Stimulated activated CD8-positive, alpha-beta memory T cell treated with anti-CD3 and anti-CD28 coated beads, Interleukin-7, amount 100 ng/mL, for 24 hours (primary cell): ENCODE measurements around the gene IL17C.

ENCODE experiments used
- DNase-seq: peaks from one replicate; pipeline ENCODE4 v3.0.0-alpha.2; 2020; ENCODE audit warnings: low read depth

Gene IL17C

GRCh38 chr16:88610080-88610479 is 28.3 kb upstream of the IL17C start:
- no peak for DNase-seq

- DNase-seq = no peak
Measured at GRCh38 chr16:88610909-88611812, 27.2 kb upstream of the IL17C start.

- no peak for DNase-seq
Measured at GRCh38 chr16:88613293-88613692, 25.1 kb upstream of the IL17C start.

DNA sequence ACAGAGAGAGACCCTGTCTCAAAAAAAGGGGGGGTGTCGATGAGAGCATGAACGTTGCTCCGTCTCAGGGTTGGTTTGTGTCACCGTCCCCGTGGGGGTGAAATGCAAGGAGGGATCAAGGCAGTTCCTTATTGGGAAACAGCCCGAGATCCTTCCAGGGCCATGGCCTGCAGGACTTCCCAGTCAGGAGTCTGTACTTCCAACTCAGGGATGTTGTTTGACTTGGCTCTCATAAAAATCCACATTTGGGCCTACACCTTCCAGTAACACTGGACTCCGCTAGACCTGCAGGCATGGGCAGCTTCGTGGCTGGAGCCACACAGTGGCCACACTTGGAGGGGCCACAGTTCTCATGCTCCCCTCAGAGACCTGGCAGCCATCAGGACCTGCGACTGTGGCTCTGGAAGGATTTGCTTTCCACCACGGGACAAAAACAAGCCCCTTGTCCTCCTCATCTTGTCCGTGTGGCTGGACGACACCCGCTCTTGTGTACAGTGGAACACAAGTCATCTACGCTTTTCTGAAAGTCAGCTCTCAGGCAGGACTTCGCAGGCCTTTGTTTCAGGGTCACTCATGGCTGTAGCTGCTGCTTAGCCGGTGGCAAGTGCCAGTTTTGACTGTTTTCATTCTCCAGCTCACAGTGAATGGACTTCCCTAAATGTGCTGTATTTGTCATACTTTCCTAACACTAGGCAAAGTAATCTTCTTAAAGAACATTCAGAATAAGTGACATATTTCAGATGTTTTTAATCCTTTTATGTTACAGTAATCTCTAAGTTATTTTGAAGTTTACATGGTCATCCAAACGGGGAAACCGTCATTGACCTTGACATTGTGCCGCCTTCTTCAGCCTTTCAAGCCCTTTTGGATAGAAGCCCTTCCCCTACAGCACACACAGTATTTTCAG is 24.2 kb upstream of the IL17C start:
- DNase-seq = no peak

- no peak for DNase-seq
Measured at GRCh38 chr16:88614818-88615580, 23.4 kb upstream of the IL17C start.

- DNase-seq = no peak
Measured at GRCh38 chr16:88616320-88616719, 22.1 kb upstream of the IL17C start.

GRCh38 chr16:88616736-88617135 is 21.6 kb upstream of the IL17C start:
- no peak for DNase-seq

- DNase-seq = no peak
Measured at GRCh38 chr16:88617268-88618031, 20.9 kb upstream of the IL17C start.

DNA sequence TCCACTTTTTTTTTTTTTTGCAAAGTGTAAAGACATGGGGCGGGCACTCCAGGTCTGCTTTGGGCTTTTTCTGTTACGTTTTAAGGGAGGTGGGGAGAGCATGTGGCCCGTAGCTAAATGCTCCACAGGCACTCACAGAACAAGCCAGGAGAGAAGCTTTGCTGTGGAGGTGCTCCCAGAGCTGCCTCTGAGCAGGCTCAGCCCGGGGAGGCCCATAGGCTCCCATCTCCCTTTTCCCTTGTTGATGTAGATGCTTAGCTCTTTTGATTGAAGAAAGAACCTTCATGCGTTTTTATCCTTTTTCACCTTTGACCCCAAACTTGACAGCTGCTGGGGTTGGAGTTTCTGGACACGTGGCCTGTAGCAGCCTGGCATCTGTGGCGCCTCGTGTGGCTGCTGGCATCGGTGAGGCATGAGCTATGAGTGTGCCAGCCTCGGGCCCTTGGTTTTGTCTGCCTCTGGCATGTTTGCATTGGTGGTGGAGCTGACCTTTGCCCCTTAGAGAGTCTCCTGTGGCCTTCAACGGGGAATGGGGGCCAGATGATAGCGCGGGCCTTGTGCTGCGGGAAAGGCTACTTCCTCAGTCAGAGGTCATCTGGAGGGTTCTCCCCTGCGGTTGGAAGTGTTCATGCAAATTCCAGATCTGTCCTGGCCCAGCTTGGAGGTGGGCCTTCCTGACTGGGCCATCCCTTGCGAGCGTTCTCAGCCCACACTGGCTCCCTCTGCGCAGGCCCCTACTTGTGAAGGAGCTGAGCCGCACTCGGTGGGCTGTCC is 20.0 kb upstream of the IL17C start:
- DNase-seq = no peak

- DNase-seq = no peak
Measured at GRCh38 chr16:88618956-88619667, 19.3 kb upstream of the IL17C start.

GRCh38 chr16:88619859-88620815 is 18.2 kb upstream of the IL17C start:
- no peak for DNase-seq

- no peak for DNase-seq
Measured at GRCh38 chr16:88622125-88622524, 16.2 kb upstream of the IL17C start.

DNA sequence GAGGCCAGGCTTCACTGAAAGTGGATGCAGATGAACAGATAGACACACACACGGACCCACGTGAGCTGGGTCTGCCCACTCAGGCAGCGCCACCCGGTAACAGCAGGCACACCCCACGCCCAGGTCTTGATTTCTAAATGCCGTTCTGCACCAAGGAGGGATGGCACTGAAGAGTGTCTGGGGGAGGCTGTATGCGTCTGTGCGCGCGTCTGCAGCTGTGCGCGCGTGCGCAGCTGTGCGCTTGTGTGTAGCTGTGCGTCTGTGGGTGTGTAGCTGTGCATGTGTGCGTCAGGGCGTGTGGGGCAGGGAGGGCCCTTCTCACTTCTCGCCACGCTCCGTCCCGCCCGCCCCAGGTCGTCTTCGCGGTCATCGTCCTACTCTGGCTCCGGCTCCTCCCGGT is 15.5 kb upstream of the IL17C start:
- DNase-seq = no peak

DNA sequence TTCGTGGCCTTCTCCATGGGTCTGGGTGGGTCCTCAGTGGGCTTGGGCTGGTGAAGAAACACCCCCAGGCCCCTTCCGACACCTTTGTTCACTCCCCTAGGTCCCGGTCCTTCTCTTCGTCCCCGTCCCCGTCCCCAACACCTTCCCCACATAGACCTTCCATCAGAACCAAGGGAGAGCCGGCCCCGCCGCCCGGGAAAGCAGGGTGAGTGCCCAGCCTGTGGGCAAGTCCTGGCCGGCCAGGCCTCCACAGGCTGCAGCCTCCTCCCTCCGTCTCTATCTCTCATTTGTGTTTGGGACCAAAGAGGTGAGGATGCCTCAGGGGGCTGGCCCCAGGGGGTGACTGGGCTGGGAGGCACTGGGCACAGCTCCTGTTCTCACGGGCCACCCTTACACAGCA is 14.5 kb upstream of the IL17C start:
- no peak for DNase-seq

DNA sequence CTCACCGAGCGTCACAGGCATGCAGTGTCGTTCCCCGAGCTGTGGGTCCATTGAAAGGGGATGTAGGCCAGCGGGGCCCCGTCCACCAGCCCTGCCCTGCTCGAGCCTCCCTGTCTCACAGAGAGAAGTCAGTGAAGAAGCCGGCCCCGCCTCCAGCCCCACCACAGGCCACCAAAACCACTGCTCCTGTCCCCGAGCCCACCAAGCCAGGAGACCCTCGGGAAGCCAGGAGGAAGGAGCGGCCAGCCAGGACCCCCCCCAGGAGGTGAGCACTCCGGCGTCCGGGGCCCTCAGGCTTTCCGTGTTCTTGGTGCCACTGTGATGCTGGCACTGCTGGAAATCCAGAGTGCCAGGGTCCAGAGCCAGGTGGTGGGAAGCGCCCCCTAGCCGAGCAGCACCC is 13.9 kb upstream of the IL17C start:
- no peak for DNase-seq

DNA sequence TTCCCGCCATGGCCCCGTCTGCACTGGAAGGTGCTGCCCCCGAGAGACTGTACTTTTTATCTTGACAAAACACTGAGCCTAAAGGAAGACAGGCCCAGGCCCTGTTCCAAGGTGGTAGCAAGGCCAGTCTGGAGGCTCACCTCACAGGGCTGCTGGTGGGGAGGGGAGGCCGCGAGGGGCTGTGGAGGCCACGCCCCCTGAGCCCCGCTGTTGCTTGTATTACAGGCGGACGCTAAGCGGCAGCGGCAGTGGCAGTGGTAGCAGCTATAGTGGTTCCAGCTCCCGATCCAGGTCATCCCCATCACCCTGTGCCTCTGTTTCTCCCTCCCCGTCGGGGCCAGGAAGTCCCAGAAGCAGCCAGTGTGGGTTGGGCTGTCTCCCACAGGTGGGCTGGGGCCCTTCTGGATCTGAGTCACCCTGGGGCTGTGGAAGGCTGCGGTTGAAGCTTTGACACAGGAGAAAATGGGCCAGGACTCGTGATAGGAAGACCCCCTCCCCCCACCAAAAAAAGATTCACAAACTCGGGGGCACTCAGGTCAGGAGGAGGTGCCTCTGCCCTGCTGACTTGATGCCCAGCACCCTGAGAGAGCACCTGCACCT is 13.3 kb upstream of the IL17C start:
- no peak for DNase-seq

DNA sequence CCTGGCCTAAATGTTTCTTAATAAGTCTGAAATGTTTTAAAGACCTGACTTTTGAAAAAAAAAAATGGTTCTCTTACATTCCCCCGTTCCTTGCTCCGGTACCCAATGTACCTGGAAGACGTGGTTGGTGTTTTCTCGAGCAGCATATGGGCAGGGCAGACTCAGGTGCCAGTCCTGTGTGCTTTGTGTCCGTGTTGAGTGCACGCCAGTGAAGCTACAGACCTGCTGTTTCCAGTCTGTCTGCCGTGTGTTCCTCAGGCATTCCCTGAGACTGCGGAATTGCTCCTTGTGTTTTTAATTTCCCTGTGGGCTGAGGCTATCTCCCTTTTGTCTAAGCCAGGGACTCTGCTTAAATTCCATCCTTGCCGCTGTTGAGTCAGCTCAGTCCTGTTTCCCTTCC is 11.7 kb upstream of the IL17C start:
- no peak for DNase-seq
